ENCODE measurements around the gene ZFP1.

ZFP1 gene

DNA sequence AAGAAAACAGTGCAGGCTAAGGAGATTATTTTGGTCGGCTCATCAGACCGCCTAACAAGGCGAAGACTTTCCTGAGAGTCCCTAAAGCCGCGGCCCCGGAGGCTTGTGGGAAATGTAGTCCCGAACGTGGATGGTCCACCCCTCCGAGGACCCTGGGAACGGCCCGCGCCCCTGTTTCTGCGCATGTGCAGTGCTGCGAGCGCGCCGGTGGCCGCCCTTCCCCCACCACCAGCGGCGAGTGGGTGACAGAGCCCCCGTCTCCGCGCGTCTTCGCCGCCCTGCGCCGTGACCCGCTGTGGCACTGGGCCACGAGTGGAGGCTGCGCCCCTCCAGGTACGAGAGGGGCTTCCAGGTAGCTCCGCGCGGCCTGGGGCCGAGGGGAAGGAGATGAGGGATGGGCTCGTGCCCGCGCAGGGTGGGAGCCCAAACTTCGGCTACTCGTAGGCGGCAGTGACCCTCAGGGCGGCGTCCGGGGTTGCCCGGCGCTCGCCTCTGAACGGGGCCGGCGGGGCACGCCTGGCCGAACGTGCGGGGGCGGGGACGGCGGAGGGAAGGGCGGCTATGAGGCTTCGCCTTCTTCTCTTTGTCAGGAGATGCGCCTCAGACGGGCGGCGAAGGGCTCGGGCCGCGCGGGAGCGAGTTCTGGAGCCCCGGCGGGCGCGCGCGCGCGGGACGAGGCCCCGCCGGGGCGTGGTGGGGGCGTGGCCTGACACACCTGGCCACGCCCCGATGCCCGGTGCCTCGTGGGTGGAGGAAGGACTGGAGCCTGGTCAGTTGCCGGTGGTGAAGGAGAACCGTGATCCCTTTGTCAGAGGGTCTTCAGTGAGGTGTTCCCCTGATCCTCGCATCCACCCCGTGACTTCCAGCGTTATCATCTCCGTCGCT, at the start of gene ZFP1:
Gene ZFP1 (plus strand): TSS at position 214 of the 885 bp plus-strand sequence. CDS start 4,428 bp downstream, outside the sequence.
- DNase-seq (ENCODE audit: low read depth in 3 of 3): peak; percentile 89 to 92 (median 91)

DNA sequence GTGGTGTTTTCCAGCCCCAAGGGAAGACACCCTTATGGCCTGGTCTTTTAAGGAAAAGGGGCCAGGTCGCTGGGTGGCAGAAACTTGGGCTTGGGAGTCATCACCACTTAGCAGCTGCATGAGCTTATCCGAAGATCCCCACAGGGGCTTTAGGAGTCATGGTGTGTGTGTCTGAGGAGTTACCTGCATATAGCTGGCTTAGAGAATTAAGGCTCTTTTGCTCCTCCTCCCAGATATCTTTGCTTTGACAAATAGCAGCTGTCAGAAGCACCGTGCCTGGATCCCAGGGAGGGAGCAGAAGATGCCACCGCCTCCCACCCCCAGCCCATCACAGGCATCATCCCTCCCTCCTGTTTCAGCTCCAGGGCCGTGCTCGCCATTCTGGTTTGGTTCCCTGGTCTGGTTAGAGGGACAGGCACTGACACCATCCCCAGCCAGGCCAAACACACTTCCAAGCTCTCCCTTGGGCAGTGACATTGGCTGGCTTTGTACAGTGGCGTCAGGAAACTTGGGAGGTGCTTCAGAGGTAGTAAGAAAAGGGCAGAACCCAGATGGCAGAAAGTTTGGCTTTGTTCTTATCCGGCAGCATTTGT, 49.2 kb upstream of the ZFP1 start:
- DNase-seq (ENCODE audit: low read depth in 3 of 3): no peak

DNA sequence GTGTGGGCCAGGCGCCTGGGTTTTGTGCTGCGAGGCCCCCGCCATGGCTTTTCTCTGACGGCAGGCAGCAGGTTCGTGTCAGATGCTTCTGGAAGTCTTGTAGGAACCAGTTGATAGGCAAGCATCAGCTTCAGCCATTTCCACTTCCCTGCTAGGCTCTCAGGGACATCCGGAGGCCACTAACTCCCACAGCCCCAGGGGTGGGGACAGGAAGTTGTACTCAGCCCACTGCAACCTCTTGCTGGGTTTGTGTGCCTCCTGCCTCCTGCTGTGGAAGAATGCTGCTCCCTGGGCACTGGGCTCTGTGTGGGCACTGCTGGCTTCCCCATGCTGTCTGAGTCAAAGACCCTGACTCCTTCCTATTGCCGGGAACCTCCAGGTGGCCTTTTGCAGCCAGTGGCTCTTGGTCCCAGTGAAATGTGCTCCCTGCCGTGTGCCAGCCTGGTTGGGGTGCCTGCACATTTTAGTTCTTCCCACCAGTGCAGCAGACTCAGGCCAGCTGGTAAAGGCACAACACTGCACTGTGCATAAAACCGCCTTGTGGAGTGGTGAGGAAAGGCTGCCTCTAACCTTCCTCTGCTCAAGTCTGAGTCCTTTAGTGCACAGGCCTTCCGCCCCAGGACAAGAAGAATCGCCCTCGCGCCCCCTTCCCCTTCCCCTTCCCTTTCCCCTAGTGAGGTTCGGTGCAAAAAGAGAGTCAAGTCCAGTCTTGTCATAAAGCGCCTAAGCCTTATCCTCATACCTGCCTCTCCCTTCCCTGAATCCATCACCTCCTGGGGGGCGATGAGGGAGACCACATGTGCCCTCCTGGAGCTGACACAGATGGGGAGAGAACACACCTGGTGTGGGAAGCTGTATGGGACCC, 48.4 kb upstream of the ZFP1 start:
- DNase-seq (ENCODE audit: low read depth in 3 of 3): peak in 1 of 3 experiments; percentile 40

DNA sequence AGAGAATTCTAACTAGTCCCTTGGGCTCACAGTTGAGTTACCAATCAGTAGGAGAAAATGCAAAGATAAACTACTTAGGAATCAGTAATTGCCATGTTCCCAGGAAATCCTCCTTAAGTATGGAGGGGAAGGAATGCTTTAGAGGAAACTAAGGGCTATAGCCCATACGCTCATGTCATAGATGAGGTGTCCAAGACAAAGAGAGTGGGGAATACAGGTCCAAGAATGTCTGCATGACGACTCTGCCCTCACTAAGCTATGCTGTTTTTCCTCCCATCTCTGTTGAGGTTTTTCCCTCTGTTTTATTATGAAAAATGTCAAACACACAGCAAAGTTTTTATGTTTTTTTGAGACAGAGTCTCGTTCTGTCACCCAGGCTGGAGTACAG, 47.7 kb upstream of the ZFP1 start:
- DNase-seq (ENCODE audit: low read depth in 3 of 3): no peak

DNA sequence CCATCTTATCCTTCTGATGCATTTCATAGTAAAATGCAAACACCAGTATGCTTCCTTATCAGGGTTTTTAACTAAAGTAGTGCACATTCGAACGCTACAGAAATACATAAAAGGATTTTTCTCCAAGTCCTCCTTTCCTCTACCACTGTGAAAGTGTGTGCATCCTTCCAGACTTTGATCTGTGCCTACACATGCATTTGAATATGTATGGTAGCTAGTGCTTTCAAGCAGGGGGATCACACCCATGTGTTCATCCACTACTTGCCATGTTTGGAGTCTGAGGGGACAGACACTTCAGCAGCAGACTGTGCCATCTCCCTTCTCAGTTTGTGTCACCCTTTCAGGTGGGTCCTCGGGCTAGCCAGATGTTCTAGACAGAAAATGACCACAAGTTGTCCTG, 46.7 kb upstream of the ZFP1 start:
- no peak for DNase-seq (ENCODE audit: low read depth in 3 of 3)

DNA sequence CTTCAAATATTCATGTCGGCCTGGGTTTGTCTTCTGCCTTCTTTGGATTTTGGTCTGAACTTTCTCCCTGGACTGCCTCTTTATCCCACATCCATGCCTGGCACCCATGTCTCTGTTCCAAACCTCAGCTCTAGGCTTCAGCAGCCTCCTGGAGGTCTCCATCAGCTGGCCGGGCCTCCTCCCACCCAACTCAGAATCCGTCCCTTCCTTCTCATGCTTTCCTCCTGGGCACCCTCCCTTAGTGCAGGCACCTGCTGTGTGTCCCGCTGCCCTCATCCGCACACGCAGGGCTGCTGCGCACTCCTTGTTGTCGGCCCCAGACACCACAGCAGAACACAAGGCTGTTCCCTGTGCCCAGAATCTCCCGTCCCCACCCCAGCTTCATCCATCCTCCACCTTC, 45.7 kb upstream of the ZFP1 start:
- DNase-seq (ENCODE audit: low read depth in 3 of 3): no peak

DNA sequence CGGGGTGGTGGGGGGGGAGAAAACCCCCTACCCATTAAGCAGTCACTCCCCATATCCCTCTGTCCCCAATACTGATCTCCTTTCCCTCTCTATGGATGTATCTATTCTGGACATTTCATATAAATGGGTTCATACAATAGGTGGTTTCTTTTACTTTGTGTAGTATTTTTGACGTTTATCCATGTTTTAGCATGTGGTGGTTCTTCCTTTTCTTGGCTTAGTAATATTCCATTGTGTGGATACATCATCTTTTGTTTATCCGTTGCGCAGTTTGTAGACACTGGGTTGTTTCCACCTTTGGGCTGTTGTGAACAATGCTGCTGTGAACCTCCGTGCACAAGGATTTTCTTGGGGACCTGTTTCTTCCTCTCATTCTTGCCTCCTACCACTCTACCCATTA, 44.3 kb upstream of the ZFP1 start:
- no peak for DNase-seq (ENCODE audit: low read depth in 3 of 3)

DNA sequence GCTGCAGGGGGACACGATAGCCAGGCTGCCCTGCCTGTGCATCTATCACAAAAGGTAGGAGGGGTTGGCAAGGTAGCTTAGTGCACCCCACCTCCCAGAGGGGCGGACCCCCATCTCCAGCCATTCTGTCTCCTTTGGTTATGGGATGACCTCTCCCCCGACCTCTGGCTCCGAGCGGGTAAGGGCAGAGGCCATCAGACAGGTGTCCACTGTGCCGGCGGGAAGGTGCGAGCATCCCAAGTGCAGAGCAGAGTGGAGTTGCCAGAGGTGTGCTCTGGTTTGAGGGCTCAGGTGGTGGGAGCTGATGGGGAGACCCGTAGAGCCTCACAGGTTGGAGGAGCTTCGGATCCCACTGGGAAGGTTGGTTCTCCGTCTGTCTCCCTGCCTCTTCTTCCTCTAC, 43.5 kb upstream of the ZFP1 start:
- DNase-seq (ENCODE audit: low read depth in 3 of 3): no peak

DNA sequence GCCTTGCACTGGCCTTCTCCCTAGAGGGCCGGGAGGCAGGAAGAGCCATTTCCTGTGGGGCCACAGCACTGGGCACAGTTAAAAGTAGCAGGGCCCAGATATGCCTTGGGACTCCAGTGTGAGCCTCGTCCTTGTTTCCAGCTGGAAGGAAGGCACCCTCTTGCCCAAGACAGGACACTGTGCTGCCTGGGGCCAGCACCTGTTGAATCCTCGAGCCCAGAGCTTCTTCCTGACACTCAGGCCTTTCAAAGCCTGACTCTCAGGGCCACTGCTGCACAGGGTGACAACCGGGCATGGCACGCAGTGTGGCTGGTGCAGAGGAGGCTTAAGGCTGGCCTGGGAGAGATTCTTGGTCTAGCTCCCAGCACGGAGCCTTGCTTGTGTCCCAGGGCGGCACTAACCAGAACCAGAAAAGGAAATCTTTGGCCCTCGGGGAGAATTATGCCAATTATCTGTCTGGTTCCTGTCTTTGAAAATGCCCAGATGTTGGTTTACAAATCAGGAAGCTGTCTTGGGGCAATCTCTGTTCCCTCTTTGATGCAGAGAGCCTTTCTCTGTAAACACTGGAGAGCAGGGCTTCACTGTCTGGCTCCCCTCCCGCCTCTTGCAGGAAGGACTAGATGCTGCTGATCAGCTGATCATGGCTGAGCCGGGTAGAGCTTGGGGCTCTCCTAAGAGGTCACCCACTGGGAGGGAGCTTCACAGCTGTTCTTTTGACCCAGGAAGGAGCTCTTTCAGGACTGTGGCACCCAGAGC, 42.8 kb upstream of the ZFP1 start:
- DNase-seq (ENCODE audit: low read depth in 3 of 3): no peak

DNA sequence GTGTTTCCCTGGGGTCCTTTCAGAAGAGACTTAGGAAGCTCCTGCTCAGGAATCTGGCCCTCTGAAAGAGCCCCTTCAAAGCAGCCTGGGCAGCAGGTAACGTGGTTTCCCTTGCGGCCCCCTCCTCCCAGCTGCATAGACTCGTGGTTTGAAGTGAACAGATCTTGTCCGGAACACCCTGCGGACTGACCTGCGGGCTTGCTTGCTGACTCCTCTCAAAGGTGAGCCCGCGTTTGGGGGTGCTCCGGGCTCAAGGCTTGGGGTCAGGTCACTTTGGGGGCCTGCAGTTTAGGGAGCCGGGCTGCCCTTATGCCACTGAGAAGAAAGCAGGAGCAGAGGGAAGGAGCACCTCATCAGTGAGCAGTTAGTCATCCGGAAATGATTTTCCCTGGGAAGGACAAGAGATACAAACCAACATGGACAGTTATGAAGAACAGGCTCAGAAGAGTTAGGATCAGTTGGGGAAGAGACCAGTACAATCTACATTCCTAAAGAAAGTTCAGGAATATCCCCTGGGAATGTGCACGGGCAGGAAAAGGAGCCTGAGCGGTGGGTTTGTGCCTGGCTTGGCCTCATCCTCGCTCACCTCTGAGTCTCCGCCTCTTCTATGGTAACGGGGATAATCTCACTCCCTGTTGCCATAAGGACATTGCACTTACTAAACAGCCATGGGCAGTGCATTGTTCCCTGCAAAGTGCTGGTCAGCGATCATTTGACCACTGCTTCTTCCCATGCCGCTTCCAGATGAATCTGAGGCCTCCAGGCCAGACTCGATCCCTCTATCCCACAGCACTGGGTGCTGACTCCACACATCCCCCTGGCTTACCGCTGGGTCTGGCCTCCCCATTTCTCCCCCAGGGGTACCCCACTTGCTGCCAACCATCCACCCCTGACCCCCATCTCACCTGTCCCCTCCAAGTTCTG, 41.7 kb upstream of the ZFP1 start:
- no peak for DNase-seq (ENCODE audit: low read depth in 3 of 3)

DNA sequence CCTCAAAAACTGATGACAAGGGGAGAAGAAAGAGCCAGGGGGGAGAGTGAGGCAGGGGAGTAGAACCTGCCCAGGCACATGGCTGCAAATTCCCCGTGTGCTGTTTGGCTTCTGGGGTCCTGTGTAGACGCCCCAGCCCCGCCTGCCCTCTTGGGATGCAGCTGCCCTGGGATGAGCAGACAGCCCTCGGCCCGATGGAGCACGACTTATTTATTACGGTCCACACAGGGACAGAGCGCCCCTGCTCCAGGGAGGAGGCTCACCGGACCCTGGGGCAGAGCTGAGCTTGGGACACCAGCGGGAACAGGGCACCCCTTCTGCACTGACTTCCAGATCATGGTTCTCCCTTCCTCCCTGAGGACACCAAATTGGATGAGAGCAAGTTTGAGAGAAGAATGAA, 40.8 kb upstream of the ZFP1 start:
- DNase-seq (ENCODE audit: low read depth in 3 of 3): no peak

DNA sequence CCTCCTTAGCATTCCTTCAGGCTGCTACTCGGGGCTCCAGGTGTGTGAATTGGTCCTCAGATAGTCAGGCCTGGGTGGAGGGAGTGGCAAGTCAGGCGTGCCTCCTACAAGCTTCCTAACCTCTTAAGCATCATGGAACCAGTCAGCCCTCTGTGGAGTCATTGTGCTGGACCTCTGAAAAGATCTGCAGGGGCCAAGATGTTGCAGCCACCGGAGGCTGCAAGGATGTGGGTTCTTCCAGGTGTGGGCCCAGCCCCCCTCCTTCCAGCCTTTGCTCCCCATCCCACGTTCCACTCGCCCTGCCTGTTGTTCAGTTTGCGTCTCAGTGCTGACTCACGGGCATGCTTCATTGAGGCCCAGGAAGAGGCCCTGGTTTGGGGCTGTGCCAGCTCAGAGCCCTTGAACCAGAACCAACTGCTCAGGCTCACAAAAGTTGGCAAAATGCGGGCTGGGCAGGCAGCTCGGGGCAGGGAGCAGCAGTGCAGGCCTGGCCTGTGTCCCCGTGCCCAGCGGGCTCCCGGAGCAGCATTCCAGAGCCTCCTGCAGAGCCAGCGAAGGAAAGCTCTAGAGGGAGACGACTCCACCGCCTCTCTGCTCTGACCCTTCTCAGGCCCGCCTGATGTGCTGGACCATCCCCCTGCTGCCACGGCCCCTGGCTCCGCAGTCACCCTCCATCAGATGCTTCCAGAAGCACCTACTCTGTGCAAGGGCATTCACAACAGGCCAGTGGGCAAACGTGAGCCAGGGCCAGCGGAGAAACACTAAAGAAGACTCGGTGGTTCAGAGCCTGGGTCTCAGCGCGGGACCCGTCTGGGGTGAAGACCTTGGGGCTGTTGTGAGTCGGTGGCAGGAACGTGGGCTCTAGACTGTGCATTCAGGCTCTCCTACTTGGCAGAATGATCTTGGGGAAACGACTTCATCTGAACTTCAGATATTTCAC, 39.3 kb upstream of the ZFP1 start:
- peak; percentile 66 to 84 (median 68) for DNase-seq (ENCODE audit: low read depth in 3 of 3)

DNA sequence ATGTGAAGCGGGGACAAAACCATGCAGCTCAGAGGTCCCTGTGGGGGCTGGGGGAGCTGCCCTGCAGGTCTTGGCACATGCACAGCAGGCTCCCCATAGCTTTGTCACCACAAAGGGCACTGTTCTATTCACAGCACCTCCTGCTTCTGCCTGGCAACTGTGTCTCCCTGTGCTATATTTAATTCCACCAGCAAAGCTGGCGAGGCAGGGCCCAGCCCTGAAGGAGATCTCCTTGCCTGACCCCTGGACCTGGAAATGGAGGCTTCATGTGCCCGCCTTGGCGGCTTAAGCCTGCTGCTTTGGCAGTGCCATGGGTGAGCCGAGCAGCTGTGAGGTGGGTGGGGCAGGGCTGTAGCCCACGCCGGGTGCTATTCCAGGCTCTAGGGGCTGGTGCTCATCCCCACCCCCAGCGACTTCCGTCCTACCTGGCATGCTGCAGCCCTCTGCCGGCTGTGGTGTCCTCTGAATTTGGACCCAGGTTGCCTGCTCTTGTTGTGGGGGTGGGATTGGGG, 38.5 kb upstream of the ZFP1 start:
- no peak for DNase-seq (ENCODE audit: low read depth in 3 of 3)

DNA sequence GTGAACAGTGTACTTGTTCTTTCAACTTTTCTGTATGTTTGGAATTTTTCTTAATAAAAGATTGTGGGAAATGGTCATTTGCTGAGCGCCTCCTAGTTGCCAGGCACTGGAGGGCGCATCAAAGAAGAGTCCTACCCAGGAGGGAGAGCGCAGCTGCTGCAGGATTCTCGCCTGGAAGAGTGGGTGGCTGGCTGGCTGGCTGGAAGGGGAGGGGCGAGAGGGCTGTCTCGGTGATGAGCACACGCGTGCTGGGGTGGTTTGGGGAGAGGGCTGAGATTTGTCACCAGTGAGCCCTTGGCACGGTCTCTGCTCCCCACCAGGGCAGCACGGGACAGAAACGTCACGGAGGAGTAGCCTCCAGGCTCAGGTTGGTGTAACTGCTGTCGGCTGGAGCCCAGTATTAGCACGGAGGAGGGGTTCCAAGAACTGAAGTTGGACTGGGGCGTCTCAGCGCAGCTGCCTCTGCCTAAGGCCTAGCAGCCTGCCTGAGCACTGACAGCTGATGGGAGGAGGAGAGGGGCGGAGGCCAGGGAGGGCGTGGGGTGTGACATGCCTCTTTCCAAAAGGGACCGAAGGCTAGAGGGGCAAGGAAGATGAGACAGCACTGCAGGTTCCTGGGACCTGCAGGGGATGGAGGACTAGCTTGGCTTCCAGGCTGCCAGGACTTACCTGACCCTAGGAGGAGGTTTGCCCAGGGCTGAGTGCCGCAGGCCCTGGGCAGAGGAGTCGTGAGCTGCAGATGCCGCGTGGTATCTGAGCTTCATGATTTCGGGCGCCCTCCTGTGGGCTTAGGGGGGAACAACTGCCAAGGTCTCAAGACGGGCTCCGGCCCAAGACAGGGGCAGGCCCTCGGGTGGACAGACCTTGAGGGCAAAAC, 37.4 kb upstream of the ZFP1 start:
- peak; percentile 61 to 79 (median 68) for DNase-seq (ENCODE audit: low read depth in 3 of 3)

DNA sequence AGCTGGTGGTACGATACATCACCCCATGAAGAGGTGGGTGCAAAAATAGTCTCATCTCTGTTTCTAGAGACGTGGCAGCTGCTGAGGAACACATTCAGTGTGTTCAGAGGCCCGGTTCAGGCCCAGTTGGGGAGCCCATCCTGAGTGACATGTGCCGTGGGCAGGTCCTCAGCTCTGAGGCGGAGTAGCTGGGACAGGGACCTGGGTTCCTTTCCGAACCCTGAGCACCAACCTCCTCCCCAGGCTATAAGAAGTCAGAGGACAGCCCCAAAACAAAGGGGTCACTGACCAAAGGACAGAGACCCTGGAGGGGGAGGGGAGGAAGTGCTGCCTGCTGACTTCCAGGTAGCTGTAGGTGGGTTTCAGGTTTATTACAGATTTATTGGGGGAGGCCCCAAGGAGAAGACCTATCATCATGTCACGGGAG, 36.8 kb upstream of the ZFP1 start:
- no peak for DNase-seq (ENCODE audit: low read depth in 3 of 3)

DNA sequence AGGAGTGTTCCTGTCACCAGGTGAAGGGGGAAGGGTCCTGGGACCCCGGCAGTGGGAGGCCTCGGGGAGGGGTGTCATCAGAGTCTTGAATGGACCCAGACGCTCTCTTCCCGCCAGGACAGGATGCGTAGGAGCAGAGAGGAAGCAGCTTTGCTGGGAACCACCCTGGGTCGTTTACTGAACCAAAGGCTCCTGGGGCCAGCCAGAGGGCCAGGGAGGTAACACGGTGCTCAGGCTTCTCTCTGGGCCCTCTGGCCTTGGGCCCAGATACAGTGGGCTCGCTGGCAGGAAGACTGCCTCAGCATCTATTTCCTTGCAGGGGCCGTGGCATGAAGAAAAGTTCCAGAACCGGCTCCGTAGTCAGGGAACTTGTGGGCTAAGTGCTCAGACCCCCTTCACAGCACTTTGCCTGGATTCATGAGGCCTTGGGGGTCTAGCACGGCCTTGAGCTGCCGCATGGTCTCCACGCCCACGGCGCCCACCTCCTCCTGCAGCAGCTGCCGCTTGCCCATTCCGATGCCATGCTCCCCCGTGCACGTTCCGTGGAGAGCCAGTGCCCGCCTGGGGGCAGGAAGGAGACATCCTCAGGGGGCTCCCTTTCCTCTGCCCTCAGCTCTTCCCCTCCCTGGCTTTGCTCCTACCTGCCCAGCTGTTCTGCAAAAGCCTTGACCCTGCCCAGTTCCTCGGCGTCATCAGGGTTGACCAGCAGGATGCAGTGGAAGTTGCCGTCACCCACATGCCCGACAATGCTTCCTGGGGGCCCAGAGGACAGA, 36.2 kb upstream of the ZFP1 start:
- no peak for DNase-seq (ENCODE audit: low read depth in 3 of 3)

DNA sequence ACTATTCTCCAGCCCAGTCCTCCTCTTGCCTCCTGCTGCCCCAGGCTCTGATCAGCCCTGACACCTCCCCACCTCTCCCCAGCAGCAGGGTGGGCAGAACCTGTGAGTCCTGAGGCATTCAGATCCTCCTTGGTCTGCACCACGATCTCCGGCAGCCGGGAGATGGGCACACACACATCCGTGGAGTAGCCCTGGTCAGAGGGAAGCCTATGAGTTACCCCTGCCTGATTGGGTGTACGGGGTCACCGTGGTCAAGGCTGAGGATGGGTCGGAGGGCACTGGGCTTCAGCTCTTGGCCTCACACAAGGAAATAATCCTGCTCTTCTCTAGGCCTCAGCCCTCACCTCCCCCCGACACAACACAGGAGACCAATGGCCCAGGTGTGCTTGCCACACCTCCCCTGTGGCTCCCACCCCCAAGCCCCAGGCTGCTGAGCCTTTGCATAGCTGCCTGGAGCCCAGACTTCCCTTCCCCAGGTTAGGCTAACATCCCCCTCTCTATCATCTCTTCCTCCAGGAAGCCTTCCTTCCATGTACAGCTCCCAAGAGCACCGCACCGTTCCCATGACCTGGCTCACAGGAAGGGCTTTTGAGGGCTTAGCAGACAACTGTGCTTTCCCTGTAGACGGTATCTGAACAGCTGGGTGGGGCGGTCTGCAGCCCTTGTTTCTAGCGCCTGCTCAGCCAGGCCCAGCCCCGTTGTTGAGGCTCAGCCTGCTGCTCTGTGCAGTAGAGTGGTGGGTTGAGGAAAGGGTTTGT, 35.4 kb upstream of the ZFP1 start:
- no peak for DNase-seq (ENCODE audit: low read depth in 3 of 3)
